Middle frontal gyrus (tissue), 1 donor: Measurements from ENCODE around the gene HLF.
"Not testable (repeated sequence)": the region's sequence is repeated elsewhere in the genome, so short reads cannot be mapped to it uniquely, and the experiment has no call there.

Experiments used
- DNase-seq: peaks from one replicate; pipeline ENCODE4 v3.0.0-alpha.2; 2015; ENCODE audit warnings: low spot score; ENCODE audit errors: extremely low spot score

Gene HLF

DNA sequence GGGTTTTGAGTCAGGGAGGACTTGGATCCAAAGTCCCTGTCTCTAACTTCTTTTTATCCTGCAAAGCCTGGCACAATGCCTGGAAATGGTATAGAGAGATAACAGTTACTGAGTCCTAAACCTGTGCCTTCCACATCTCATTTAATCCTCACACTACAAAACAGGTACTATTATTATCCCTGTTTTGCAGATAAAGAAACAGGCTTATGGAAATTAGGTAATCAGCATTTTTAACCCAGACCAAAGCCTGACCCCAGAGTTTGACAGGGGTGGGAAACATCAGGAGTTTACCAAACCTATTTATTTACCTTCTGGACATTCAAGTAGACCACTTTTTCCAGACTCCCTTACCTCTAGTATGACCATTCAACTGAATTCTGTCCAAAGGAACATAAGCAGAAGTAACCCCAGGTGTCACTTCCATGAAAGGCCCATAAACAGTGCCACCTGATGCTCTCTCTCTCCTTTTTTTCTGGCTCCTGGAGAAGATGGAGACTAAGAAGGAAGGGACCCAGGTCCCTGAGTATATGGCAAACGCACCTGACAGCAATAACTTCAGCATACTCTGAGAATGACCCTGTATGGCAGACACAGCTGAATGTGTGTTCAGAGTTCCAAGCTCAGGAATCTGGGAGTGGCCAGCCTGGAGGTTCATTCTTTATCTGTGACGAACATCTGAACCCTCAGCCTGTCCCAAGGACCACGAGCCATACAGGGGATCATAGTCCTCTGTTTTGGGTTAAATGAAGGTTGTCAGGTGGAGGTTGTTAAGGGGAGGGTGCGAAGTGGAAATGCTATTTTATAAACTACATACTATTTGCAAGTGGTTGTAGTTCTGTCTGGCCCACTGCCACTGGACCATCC is 62.7 kb downstream of the HLF start:
- DNase-seq: no peak

DNA sequence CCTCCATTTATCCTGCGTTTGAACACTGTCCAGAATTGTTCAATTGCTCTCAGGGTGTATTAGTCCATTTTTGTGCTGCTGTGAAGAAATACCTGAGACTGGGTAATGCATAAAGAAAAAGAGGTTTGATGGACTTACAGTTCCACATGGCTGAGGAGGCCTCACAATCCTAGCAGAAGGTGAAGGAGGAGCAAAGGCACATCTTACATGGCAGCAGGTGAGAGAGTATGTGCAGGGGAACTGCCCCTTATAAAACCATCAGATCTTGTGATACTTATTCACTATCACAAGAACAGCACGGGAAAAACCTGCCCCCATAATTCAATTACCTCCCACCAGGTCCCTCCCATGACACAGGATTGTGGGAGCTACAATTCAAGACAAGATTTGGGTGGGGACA is 63.8 kb downstream of the HLF start:
- not testable (repeated sequence) for DNase-seq

GRCh38 chr17:55330344-55330933 is 65.7 kb downstream of the HLF start:
- DNase-seq: no peak

DNA sequence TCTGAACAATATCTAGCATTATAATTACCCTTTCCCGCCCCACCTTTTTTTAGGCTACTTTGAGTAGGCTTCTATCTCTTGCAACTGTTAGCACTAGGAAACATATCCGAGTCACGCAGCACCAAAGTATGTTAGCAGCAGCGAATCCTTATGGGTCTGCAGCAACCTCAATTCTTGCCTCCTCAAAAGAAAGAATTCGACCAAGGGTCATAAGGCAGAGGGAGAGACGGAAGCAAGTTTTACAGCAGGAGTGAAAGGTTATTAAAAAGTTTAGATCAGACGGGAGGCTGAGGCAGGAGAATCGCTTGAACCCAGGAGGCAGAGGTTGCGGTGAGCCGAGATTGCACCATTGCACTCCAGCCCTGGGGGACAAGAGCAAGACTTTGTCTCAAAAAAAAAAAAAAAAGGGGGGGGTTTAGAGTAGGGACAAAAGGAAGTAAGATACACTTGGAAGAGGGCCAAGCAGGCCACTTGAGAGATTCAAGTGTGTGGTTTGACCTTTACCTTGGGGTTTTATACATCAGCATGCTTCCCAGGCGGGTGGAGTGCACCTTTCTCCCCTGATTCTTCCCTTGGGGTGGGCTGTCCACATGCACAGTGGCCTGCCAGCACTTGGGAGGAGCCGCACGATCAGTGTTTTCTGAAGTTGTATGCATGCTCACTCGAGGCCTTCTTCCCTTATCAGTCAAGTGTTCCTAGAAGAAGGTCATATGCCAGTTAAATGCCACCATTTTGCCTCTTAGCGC is 67.7 kb downstream of the HLF start:
- no peak for DNase-seq

DNA sequence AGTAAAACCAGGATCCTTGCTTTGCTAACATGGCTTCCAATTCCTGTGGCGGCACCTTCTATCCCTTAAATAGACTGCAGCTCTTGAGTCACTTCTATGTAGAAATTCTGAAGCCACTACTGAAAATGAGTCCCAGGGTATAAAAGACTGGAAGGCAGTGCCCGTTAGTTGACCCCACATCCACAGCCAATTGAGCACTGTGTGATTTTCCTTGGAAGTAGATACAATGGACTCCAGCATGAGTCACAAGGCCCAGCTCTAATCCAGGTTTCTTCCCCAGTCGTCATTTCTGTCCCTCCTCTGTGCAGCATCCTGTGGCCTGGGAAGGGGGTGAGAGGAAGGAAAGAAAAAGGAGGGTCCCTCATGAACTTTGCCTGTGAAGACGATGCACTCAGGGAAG is 69.5 kb downstream of the HLF start:
- no peak for DNase-seq

DNA sequence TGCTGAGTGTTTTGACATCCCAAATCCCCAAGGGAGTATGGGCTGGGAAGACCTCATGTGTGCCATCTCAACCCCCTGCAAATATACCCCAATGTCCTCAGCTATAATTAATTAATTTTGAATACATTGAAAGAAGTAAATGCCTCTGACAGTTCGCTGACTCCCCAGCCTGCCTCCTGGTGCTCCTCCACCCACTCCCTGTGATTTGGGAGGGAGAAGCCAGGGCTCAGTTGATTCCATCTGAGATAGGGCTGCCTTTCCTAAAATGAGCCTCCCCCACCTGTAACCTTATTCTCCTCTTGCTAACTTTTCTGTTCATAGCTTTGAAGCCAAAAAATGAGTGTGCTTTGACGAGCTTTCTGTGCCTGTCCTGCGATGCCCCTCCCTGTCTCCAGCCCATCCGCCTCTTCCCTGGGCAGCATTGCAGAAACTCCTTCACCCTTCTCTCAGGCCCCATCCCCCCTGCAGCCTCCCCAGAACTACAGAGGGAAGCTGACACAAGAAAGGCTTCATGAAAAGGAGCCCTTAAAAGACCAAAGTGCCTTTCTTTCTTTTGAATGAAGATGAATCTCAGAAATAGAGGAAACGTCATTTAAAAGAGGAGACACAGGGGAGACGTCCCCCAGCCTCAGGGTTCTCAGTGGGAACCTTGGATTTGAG is 70.3 kb downstream of the HLF start:
- no peak for DNase-seq

DNA sequence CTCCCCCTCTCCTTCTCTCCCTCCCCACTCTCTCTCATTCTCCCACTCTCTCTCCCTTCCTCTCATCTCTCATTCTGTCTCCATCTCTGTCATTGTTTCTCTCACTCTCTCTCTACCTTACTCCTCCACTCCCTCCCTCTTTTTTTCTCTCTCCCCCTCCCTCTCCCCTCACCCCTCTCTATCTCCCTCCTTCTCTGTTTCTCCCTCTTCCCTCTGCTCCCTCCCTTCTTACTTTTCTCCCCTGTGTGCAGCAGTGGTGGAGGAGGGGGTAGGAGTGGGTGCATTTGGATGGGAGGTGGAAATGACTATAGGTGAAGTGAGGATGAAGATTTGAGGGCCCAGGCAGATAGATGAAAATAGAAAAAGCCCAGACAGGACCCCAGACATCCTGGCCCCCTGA is 70.9 kb downstream of the HLF start:
- DNase-seq: no peak

DNA sequence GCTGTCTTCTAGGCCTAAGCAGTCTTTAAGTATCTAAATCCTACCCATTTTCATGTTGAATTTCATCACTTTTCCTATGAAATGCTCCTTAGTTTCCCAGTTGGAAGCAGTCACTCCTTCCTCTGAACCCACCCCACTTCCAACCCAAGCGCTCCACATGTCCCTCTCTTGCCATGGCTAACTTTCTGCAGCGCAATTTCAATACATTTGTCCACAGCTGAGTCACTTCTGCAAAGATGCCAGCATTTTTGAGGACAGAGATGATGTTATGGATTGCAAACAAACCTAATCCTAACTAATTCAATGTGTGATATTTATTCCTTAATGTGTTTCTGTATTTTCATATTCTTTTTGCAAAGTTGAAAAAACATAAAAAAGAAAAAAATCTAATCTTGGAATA is 71.7 kb downstream of the HLF start:
- DNase-seq: no peak

GRCh38 chr17:55340176-55340575 is 75.4 kb downstream of the HLF start:
- DNase-seq: no peak

GRCh38 chr17:55340686-55341085 is 75.9 kb downstream of the HLF start:
- DNase-seq: peak; percentile 10

GRCh38 chr17:55341432-55341831 is 76.7 kb downstream of the HLF start:
- no peak for DNase-seq

- DNase-seq: no peak
These were observed 78.2 kb downstream of the HLF start for GRCh38 chr17:55342800-55343585.

DNA sequence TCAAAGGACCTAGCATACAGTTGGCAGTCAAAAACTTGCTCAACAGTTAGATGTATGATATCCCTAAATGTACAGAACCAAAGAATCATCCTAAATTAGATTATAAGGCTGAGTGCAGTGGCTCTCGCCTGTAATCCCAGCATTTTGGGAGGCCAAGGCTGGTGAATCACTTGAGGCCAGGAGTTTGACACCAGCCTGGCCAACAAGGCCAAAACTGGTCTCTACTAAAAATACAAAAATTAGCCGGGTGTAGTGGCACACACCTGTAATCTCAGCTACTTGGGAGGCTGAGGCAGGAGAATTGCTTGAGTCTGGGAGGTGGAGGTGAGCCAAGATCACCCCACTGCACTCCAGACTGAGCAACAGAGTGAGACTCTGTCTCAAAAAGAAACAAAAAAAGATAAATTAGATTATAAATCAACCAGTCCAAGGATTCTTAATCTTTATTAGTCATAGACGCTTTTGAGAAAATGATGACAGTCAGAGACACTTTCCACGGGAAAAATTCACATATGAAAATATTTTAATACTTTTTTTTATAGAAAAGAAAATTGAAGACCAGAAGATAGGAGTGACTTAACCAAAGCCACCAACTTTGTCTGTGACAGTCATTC is 79.2 kb downstream of the HLF start:
- DNase-seq: no peak

GRCh38 chr17:55344514-55344997 is 79.8 kb downstream of the HLF start:
- DNase-seq: no peak

DNA sequence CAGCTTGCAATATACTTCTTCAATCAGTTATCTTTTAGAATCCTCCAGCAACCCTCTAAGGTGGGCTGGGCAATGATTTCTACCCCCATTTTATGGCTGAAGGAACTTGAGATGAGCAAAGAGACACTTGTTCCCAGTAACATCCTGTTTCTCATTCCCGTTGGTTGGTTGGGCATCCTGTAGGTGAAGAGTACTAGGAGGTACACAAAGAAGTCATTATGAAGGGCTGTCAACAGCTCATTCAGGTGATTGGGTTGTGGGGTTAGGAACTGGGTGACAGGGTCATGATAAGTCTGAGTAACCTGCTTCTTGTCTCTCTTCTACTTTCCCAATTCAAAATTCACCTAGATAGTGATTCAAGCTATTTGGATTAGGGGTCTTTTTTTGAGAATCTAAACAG is 80.4 kb downstream of the HLF start:
- DNase-seq: no peak

DNA sequence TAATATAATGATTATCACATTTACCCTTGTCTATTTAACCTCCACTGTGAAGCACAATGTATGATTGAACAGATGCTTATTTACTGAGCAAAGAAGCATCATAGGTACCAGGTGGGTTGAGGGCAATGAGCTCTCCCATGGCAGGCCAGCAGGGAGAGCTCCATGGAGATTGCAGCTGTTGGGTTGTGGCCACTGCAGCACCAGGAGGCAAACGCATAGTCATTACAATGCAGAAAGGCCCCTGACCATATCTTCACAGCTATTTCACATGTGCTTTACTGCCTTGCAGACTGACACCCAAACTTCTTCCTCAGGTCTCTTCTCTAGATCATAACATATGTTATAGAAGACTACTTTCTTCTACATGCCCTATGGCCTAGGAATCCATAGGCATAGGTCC is 81.9 kb downstream of the HLF start:
- no peak for DNase-seq

GRCh38 chr17:55347341-55347740 is 82.6 kb downstream of the HLF start:
- no peak for DNase-seq

- peak; percentile 39 for DNase-seq
These were observed 84.1 kb downstream of the HLF start for GRCh38 chr17:55348749-55349354.

DNA sequence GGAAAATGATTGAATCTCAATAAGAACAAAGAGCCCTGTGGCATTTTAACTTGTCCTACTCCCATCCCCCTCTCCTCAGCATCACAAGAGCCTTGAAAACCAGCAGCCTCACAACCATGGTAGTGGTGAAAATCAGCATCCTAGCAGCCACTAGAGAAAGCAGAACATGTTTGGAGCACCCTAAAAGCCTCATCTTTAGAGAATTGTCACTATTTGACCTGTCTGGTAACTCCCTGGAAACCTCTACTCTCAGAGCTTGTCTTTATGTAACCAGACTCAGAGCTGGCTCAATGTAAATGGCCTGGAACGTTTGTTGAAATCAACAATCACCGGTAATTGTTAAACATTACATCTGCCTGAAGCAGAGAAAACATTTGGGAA is 86.1 kb downstream of the HLF start:
- DNase-seq: no peak

DNA sequence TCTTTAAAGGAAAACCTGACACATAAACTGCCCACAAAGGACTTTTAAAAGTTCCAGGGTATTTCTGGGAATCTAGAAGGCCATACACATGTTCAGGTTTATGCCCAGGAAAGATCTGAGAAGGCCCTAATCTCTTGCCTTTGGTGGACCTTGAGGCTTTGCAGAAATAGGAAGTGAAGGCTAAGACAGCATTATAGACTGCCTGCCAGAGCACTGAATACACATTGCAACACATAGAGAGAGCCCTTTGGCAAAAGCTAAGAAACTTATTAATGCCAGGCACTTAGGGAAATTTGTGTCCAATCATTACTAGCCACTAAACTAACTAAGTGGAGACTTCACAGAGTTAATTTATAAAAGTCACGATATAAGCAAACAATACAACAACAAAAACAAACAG is 86.5 kb downstream of the HLF start:
- DNase-seq: no peak
